Stimulated activated CD4-positive, alpha-beta T cell treated with anti-CD3 and anti-CD28 coated beads, Interleukin-2, amount 100 ng/mL, for 48 hours (primary cell): ENCODE results near the gene FOXK1.

Source experiments
- DNase-seq, 2 donors: peaks; one replicate each; pipeline ENCODE4 v3.0.0-alpha.2; 2020

Gene FOXK1

DNA sequence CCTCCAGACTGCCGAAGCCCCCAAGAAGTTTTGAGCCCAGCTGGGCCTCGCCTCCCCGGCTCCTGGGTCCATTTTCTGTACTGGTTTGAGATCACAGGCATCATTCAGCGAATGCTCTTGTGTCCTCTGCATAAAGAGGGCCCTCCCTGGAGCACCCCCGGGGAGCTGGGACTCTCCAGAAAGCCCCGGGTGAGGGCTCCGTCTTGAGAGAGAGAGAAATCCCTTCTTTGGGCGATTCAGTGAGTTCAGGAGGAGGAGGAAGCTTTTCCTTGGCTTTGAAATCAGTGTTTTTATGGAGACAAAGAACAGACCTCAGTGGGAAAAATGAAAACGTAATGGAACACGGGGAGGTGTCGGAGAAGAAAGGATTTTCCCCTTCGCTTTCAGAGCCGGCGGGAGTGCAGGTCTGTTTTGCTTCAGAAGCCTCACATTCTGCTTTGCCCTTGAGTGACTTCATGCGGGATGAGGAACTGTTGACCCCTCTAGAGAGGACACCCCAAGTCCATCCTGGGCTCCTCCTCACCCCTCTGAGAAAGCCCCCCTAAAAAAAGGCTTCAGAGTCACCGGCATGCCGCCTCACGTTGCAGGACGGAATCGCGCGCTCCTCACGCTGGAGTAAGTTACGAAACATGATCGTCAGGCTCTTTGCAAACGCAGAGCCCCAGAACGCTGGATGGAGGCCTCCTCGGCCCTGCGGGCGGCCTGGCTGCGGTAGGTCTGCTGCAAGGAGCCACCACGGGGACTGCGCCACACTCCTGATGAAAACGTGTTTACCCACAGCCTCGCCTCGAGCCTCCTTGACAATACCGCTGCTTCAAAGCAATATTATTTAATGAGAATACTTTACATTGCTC lies 84.8 kb downstream of the FOXK1 start:
- DNase-seq = no peak

DNA sequence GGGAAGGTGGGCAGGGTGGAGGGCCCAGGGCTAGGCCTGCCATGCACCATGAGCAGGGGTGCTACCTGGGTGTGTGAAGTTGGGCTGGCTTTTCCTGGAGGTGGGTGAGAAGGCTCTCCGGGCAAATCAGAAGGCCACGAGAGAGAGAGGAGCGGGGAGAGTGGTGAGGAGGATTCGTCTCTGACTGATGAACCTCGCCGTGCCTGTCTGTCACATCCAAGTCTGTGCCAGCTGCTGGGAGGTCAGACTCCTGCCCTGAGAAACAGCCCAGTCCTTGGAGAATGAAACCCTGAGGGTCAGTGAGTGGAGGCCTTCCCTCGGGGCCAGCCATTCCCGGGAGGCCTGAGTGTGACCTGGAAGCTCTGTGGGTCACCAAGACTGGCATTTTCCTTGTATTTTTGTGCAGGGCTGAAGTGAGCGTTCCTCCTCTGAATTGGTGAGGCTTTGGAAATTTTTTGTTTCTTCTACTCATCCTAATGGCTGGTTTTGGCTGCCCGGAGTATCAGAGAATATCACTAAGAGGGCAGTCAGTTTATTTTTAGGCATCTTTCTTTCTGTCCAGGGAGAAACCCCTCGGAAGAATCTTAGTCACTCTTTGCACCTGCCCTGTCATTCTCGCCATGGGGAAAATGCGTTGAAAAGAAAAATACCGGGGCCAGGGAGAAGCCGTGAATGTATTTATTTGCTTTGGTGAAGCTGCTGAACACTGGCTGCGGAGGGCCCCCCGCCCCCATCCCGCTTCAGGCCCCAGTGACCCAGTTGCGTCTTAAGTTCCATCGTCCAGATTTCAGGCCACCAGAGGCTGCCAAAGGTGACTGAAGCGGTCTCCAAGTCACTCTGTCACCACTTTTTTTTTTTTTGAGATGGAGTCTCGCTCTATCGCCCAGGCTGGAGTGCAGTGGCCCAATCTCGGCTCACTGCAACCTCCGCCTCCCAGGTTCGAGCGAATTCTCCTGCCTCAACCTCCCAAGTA lies 86.8 kb downstream of the FOXK1 start:
- DNase-seq = no peak

DNA sequence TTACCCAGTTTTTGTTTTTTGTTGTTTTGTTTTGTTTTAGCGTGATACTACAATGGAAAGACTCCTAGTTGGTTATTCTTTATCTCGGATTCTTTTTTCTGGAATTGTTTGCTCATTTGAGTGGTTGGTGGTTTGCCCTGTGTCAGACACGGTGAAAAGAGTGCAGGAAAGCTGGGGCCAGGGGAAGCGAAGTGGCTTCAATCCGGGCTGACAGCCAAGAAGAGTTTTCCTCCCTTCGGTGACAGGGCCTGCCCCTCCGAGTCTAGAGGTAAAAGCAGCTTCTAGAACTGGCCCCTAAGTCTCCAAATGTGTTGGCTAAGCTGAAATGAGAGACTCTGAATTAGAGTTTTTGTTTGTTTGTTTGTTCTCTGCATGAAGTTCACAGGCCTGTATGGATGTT lies 87.7 kb downstream of the FOXK1 start:
- DNase-seq = no peak

DNA sequence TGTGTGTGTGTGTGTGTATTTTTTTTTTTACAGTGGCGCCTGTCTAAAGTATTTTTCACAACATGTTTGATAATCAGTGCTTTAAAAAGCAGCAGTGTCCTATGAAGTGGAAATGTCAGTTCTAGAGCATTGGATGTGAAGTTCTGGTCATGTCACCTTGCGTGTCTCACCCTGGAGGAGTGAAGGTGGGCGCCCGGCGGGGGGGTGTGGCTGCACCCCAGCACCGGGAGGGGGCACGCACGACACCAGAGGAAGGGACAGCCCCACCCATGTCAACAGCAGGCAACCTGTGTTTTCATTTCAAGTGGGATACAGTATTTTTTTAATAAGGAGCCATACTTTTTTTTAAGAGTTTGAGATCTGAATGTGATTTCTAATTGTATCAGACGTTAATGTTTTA lies 88.8 kb downstream of the FOXK1 start:
- no peak for DNase-seq

DNA sequence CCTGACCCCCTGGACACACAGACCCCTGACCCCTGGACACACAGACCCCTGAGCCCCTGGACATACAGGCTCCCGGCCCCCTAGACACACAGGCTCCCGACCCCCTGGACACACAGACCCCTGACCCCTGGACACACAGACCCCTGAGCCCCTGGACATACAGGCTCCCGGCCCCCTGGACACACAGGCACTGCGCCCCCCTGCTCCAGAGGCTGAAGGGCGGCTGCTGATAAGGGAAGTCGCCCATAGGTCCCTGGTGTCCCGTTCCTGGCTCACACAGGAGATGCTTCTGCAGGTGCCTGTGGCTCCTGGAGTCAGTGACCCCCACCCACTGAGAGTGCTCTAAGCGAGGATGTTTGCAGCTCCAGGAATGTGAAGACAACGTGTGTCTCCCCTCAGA lies 89.6 kb downstream of the FOXK1 start:
- DNase-seq = no peak

DNA sequence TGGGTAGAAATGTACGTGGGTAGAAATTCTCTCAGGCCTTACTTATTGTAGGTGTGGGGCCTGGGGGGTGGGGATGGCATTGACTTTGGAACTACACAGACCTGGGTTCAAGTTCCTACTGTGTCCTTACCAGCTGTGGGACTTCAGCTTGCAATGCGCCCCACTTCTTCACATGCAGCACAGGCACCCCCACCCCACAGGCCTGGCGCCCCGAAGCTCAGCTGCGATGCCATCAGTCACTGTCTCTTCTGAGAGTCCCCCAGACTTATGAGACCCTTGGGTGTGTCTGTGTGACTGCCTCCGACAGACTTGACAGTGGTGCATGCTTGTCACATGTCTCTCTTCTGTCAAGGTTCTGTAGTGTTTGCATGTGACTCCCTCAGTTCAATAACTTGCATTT lies 90.2 kb downstream of the FOXK1 start:
- DNase-seq = no peak

DNA sequence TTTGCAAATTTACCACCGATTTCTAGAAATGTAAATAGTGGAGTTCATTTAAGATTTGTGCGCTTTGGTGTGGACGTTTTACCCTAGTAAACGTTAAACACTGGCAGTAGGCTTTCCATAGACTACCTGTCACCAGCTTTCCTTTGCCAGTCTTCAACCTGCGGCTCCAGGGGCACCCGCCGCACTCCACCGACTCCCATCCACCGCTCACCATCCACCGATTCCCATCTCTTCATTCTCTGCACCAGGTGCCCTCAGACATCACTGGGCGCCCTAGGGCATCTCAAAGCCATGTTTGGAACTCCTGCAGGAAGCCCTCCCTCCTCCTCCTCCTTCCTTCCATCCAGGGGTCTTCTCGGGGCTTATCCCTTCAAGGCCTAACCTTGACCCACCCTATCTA lies 91.9 kb downstream of the FOXK1 start:
- no peak for DNase-seq

DNA sequence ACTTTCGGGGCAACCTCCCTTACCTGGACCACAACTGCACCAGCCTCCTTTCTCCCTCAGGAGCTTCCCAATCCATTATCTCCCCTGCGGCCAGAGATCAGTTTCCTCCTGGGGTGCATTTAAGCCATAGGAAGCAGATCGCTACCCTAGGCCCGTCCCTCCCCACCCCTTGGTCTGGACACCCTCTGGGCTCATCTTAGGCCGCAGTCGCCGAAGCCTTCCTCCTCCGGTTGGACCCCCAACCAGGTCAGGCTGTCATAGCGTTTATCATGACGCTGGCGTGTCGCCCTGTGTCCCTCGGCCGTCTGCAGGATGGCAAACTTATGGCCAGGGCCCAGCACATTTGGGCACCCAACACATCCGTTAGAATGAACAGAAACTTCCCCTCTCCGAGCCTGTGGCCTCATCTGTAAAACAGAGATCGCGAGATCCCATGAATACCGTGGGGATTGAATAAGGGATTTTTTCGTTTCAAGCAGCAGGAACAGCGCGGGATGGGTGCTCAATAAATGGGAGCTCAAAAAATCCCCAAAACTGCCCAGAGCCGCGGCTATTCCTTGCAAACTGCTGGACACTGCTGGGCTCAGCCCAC lies 92.7 kb downstream of the FOXK1 start:
- peak in 1 of 2 donors; percentile 8 for DNase-seq

DNA sequence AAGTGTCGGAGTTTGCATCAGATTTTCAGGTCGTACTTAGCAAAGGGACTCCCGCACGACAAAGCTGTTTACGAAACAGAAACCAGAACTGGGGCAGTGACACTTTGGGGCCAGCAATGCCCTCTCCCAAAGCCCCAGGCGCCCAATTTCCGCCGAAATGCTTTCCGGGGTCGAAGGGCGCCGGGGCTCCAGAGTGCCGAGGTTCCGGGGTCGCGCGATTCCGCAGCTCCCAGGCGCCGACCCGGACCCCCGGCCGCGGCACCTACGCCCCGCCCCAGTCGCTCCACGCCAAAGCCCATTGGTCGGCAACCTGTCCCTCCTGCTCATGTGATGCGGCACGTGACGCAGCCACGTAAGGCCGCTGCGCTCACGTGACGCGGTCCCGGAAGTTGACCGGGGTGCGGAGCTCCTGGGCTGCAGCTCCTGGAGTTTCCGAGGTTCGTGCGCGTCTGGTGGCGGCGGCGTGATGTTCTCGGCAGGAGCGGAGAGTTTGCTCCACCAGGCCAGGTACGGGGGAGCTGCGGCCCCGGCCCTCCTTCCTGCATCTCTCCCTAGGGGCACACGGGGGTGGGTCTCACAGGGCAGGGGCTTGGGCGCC lies 93.3 kb downstream of the FOXK1 start, which contains the start of gene AP5Z1:
Gene AP5Z1, plus strand, starts transcription at position 374 of the 598 bp plus-strand sequence. Its CDS starts 93 bp downstream, at position 467.
- peak; percentile 88 to 89 for DNase-seq

DNA sequence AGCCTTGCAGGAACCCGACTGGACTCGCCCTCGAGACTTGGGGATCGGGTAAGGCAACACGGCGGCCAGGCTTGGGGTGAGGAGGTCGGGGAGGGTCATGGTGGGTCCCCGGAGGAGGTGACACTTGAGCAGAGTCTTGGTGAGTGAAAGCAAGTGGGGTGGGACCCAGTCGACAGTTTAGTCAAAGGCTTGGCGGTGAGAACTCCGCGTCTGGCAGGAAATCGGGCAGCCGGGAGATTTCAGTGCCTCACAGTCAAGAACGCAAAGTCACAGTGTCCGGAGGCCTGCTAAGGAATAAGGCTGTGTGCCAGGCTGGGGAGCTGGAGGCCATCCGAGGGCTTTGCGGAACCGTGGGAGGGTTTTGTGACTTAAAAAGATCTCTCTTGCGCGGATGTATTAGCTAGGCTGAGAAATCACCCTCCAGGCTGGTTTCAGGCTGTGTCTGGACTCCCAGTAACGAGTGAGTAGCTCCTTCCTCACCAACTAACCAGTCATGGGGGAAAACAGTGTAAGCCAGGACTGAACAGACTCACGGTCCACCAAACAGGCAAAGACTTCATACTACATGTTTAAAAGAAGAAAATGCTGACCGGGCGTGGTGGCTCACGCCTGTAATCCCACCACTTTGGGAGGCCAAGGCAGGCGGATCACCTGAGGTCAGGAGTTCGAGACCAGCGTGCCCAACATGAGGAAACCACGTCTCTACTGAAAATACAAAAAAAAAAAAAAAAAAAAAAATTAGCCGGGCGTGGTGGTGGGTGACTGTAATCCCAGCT lies 93.9 kb downstream of the FOXK1 start:
- DNase-seq = peak in 1 of 2 donors; percentile 26

DNA sequence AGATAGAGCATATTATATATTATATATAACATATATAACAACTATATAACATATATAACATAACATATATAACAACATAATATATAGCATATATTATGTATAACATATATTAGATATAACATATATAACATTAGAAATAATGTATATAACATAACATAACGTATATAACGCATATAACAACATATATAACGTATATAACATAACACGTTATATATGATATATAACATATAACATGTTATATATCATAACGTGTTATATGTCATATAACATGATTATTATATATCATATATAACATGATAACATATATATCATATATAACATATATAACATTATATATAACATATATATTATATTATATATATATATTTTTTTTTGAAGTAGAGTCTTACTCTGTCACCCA lies 97.0 kb downstream of the FOXK1 start:
- DNase-seq = no peak

DNA sequence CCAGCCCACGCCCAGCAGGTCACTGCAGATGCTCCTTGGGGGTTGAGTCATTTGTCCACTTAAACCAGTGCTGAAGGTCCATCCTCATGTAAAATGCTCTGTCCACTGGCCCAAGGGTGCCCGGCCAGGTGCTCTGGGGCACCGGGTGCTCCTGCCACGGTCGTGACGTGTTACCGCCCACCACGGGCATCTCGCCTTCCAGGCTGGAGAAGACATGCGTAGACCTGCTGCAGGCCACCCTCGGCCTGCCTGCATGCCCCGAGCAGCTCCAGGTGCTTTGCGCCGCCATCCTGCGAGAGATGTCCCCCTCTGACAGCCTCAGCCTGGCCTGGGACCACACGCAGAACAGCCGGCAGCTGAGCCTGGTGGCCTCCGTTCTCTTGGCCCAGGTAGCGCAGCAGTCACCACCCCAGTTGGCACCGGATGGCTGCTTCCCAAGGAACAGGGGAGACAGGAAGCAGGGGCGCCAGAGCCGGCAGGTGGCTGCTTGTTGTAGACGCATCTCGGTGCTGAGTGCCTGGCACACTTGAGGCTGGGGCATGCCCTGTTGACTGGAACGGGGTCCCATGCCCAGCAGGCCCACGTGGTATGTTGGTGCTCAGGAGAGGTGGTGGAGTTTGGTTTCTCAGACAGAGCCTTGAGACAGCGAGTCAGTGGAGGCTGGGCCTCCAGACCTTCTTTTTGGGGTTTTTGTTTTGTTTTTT lies 99.4 kb downstream of the FOXK1 start:
- DNase-seq = no peak

DNA sequence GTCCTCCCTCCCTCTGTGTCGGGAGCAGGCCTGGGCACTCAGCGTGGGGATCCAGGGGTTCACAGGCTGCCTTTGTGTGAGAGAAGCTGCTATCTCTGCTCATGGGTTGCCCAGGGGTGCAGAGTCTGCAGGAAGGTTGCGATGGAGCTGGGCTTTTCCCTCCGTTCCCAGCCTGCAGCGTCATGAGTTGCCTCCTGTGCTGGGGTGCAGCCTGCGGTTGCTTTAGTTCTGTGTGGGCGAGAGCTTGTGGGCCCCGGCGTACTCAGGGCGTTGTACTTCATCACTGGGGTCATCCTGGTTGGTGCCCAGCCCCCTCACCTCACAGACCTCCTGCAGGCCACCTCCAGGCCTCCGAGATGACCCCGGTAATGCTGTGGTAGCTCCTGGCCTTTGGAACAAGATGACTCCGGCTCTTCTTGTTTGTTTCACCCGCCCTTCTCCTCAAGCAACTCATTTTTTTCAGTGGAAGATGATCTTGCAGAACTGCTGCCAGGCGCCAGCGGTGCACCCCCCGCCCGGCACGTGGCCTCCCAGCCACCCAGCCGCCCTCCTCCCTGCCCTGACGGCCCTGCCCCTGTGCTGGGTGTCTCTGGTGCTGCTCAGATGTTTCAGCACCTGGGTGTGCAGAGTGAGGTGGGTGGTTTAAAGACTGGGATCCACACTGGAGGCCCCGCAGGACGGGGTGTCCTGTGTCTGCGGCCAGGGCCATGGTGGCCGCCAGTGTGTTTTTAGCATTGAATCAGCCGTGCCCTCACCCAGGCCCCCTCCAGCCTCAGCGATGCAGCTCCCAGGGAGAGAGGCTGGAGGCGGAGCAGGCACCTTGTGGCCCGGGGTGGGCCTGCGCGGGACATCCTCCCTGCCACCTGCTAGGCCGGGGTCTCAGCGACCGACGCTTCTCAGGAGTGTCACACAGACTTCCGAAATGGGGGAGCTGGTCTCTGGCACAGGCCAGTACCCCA lies 100.5 kb downstream of the FOXK1 start:
- DNase-seq = no peak

DNA sequence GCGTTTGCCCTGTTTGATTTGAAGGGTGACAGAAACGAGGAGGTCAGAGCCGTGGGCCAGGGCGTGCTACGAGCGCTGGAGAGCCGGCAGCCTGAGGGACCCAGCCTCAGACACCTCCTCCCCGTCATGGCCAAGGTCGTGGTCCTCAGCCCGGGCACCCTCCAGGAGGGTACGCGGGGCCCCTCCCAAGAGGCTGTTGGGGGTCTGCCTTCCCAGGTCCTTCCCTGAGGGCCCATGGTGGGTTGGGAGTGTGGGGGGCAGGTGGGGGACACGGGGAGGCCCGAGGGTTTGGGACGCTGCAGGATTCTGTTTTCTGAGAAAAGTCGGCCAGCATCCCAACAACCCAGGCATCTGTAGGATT lies 101.2 kb downstream of the FOXK1 start:
- DNase-seq = no peak

DNA sequence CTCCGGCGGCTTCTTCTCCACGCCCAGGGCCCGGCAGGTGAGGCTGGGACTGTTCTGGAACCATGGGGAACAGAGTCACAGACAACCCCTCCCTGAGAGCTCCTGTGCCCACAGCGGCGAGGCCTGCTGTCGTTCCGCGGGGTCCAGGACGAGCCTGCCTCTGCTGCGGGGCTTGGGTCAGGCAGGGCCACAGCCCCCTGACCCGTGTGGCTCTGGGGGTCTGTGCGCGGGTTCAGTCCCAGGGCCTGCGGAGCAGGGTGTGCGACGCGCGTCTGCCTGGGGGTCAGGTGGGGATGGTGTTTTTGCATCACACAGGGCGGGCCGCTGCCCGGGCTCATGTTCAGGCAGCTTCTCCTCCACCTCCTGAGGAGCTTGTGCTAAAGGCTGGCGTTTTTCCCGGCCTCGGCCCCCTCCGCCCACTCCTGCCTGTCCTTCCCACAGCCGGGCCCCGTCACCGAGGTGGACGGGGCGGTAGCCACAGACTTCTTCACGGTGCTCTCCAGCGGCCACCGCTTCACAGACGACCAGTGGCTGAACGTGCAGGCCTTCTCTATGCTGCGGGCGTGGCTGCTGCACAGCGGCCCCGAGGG lies 101.8 kb downstream of the FOXK1 start:
- no peak for DNase-seq

DNA sequence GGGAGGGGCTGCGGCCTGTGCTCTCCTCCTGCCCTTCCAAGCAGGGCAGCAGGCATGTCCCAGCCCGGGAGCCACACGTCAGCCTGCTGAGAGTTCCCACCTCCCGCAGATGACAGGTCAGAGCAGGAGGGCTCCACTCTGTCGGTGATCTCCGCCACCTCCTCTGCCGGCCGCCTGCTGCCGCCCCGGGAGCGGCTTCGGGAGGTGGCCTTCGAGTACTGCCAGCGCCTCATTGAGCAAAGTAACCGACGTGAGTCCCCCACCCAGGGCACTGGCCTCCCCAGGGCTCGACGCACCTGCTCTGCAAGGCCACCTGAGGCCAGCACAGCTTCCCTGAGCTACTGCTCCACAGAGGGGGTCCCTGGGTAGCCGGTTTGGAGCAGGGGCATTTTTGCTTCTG lies 102.7 kb downstream of the FOXK1 start:
- DNase-seq = no peak

DNA sequence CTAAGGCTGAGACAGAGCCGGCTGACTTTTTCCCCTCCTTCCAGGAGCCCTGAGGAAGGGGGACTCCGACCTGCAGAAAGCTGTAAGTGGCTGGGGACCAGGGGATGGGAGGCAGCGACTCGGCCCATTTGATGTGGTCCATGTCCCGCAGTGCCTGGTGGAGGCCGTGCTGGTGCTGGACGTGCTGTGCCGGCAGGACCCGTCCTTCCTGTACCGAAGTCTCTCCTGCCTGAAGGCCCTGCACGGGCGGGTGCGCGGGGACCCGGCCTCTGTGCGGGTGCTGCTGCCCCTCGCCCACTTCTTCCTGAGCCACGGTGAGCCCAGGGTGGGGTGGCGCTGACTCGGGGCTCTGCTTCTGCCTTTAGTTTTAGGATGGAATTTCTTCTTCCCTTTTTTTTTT lies 103.3 kb downstream of the FOXK1 start:
- no peak for DNase-seq

DNA sequence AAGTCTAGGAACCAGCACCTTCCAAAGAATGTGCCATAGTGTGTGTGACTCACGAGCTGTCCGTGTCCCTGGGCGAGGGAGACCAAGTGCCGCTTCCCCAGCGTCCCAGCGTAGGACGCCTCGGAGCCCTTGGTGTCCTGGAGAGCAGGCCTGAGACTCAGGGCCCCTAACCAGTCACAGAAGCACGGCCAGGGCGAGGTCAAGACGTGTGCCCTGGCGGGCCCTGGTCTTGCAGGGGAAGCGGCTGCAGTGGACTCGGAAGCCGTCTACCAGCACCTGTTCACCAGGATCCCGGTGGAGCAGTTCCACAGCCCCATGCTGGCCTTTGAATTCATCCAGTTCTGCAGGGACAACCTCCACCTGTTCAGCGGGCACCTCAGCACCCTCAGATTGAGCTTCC lies 103.9 kb downstream of the FOXK1 start:
- DNase-seq = no peak

DNA sequence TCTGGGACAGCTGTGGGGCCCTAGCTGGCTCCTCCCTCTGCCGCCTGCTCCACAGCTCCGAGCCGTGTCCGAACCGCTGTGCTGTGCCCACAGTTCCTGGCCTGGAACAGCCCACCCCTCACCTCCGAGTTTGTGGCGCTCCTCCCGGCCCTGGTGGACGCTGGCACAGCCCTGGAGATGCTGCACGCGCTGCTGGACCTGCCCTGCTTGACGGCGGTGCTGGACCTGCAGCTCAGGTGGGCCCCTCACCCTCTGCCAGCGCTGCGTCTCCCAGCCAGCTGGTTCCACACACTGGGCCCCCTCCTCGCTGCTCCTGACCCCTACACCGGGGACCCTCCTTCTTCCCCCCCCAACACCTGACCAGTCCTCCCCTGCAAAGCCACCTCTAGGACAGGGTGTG lies 105.4 kb downstream of the FOXK1 start:
- DNase-seq = no peak
